Measurements from ENCODE around the gene CRACR2A.

DNA sequence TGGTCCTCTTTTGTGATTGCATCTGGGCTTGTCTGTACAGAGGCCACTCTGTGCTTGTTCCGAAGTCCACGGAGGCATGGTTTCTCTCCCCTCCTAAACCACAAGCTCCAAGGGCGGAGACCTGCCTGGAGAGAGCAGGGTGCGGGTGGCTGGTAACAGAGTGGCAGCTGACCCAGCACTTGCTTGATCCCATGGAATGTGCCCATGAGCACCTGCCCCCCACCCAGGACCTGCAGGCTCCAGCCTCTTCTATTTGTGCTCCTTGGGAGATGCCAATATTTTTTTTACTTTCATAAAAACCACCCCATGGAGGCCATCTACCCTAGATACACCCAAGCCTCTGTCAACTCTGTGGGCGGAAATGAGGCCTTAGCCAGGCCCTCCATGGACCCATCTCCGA is 157.2 kb downstream of the CRACR2A start:
- no peak for TF ChIP-seq POLR2AphosphoS5 (IDR thresholded peaks at IDR 0.05)
- no peak for TF ChIP-seq POLR2A (IDR thresholded peaks at IDR 0.05)
